SK-N-SH treated with all-trans-retinoic acid at 6 μM for 48 hours (cell line): Measurements from ENCODE around the gene ZNF692.

Experiments used
- ATAC-seq: fragments of 200-7000 bp; cut with Tn5 transposase; 3 replicates; pipeline ENCODE4 v1.9.1; 2020; ENCODE audit warnings: mild to moderate bottlenecking, moderate library complexity
- ARNTL ChIP-seq: fragments of 450-650 bp; formaldehyde crosslinking; IDR thresholded peaks from 2 replicates; pipeline ENCODE4 v1.5.0; 2020; ENCODE audit warnings: low read depth, mild to moderate bottlenecking, moderate library complexity, borderline replicate concordance
- BACH2 ChIP-seq: fragments of 250-450 bp; sonication (Bioruptor Pico); IDR thresholded peaks from 2 replicates; pipeline ENCODE4 v1.9.0; 2021; ENCODE audit warnings: mild to moderate bottlenecking, borderline replicate concordance
- CSDC2 ChIP-seq: fragments of 250-450 bp; sonication (Bioruptor Pico); IDR thresholded peaks from 2 replicates; pipeline ENCODE4 v1.5.0; 2020; ENCODE audit warnings: mild to moderate bottlenecking, moderate library complexity
- CSRNP3 ChIP-seq: fragments of 250-450 bp; sonication (Bioruptor Pico); IDR thresholded peaks from 2 replicates; pipeline ENCODE4 v1.5.1; 2021; ENCODE audit warnings: mild to moderate bottlenecking, moderate library complexity
- ESRRG ChIP-seq: fragments of 250-450 bp; sonication (Bioruptor Pico); IDR thresholded peaks from 2 replicates; pipeline ENCODE4 v1.6.1; 2021; ENCODE audit warnings: mild to moderate bottlenecking
- GLIS3 ChIP-seq: fragments of 250-450 bp; sonication (Bioruptor Pico); IDR thresholded peaks from 2 replicates; pipeline ENCODE4 v1.5.0; 2020; ENCODE audit warnings: mild to moderate bottlenecking, moderate library complexity
- ISL1 ChIP-seq: fragments of 250-450 bp; sonication (Bioruptor Pico); IDR thresholded peaks from 2 replicates; pipeline ENCODE4 v2.1.2; 2022; ENCODE audit warnings: mild to moderate bottlenecking, moderate library complexity
- OSR1 ChIP-seq: fragments of 250-450 bp; sonication (Bioruptor Pico); IDR thresholded peaks from 2 replicates; pipeline ENCODE4 v1.8.0; 2022; ENCODE audit warnings: moderate library complexity, mild to moderate bottlenecking, inconsistent platforms
- PPARA ChIP-seq: fragments of 250-450 bp; sonication (Bioruptor Pico); IDR thresholded peaks from 2 replicates; pipeline ENCODE4 v1.5.0; 2020; ENCODE audit warnings: mild to moderate bottlenecking, borderline replicate concordance
- RARB ChIP-seq: fragments of 250-450 bp; sonication (Bioruptor Pico); IDR thresholded peaks from 2 replicates; pipeline ENCODE4 v1.8.0; 2021; ENCODE audit warnings: mild to moderate bottlenecking, moderate library complexity
- SNAI2 ChIP-seq: fragments of 250-450 bp; sonication (Bioruptor Pico); IDR thresholded peaks from 2 replicates; pipeline ENCODE4 v1.5.0; 2020; ENCODE audit warnings: mild to moderate bottlenecking, moderate library complexity
- TCF4 ChIP-seq: fragments of 250-450 bp; sonication (Bioruptor Pico); IDR thresholded peaks from 2 replicates; pipeline ENCODE4 v1.8.0; 2021; ENCODE audit warnings: mild to moderate bottlenecking, moderate library complexity, borderline replicate concordance
- TOX ChIP-seq: fragments of 250-450 bp; sonication (Bioruptor Pico); IDR thresholded peaks from 2 replicates; pipeline ENCODE4 v1.8.0; 2021; ENCODE audit warnings: mild to moderate bottlenecking, moderate library complexity, borderline replicate concordance
- ZC3H10 ChIP-seq: fragments of 250-450 bp; sonication (Bioruptor Pico); IDR thresholded peaks from 2 replicates; pipeline ENCODE4 v1.5.1; 2021; ENCODE audit warnings: mild to moderate bottlenecking, moderate library complexity
- ZFP3 ChIP-seq: fragments of 250-450 bp; sonication (Bioruptor Pico); IDR thresholded peaks from 2 replicates; pipeline ENCODE4 v1.5.0; 2020; ENCODE audit warnings: mild to moderate bottlenecking, moderate library complexity
- ZFP30 ChIP-seq: fragments of 450-650 bp; formaldehyde crosslinking; IDR thresholded peaks from 2 replicates; pipeline ENCODE4 v1.5.0; 2022; ENCODE audit warnings: mild to moderate bottlenecking, moderate library complexity
- ZNF565 ChIP-seq: fragments of 450-650 bp; formaldehyde crosslinking; conservative IDR thresholded peaks from 2 replicates; pipeline ENCODE4 v1.5.0; 2020; ENCODE audit warnings: low read depth, mild to moderate bottlenecking, moderate library complexity
- ZNF70 ChIP-seq: fragments of 450-650 bp; formaldehyde crosslinking; IDR thresholded peaks from 2 replicates; pipeline ENCODE4 v1.5.0; 2020; ENCODE audit warnings: mild to moderate bottlenecking, moderate library complexity
- ZNF8 ChIP-seq: fragments of 450-650 bp; formaldehyde crosslinking; IDR thresholded peaks from 2 replicates; pipeline ENCODE4 v1.5.0; 2020; ENCODE audit warnings: mild to moderate bottlenecking, moderate library complexity
- TF ChIP-seq, protein P1 (sequence below): fragments of 250-450 bp; sonication (Bioruptor Pico); IDR thresholded peaks from 2 replicates; pipeline ENCODE4 v1.8.0; 2020; ENCODE audit warnings: mild to moderate bottlenecking, moderate library complexity, borderline replicate concordance
- TF ChIP-seq, protein P2 (sequence below): fragments of 250-450 bp; sonication (Bioruptor Pico); IDR thresholded peaks from 2 replicates; pipeline ENCODE4 v1.5.0; 2020; ENCODE audit warnings: mild to moderate bottlenecking, moderate library complexity
- TF ChIP-seq, protein P3 (sequence below): fragments of 250-450 bp; sonication (Bioruptor Pico); IDR thresholded peaks from 2 replicates; pipeline ENCODE4 v1.8.0; 2021; ENCODE audit warnings: low read depth, mild to moderate bottlenecking, moderate library complexity, borderline replicate concordance
- TF ChIP-seq, protein P4 (sequence below): fragments of 250-450 bp; sonication (Bioruptor Pico); IDR thresholded peaks from 2 replicates; pipeline ENCODE4 v1.5.1; 2020; ENCODE audit warnings: low read depth, mild to moderate bottlenecking, moderate library complexity

Gene ZNF692

GRCh38 chr1:248813546-248813945, 45.3 kb downstream of the ZNF692 start:
- TF ChIP-seq ISL1 (CRISPR knock-in tag), result no peak
- no peak for TF ChIP-seq OSR1 (CRISPR knock-in tag)
- no peak for TF ChIP-seq ESRRG (CRISPR knock-in tag)
- no peak for TF ChIP-seq GLIS3 (CRISPR knock-in tag)
- no peak for TF ChIP-seq ZNF70
- TF ChIP-seq ZNF565 (CRISPR knock-in tag), result no peak
- no peak for TF ChIP-seq TCF4 (CRISPR knock-in tag)
- no peak for TF ChIP-seq PPARA (CRISPR knock-in tag)
- TF ChIP-seq, protein P1, sequence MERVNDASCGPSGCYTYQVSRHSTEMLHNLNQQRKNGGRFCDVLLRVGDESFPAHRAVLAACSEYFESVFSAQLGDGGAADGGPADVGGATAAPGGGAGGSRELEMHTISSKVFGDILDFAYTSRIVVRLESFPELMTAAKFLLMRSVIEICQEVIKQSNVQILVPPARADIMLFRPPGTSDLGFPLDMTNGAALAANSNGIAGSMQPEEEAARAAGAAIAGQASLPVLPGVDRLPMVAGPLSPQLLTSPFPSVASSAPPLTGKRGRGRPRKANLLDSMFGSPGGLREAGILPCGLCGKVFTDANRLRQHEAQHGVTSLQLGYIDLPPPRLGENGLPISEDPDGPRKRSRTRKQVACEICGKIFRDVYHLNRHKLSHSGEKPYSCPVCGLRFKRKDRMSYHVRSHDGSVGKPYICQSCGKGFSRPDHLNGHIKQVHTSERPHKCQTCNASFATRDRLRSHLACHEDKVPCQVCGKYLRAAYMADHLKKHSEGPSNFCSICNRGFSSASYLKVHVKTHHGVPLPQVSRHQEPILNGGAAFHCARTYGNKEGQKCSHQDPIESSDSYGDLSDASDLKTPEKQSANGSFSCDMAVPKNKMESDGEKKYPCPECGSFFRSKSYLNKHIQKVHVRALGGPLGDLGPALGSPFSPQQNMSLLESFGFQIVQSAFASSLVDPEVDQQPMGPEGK, result no peak
- no peak for TF ChIP-seq RARB (CRISPR knock-in tag)
- TF ChIP-seq ZNF8 (CRISPR knock-in tag), result no peak
- TF ChIP-seq, protein P2, sequence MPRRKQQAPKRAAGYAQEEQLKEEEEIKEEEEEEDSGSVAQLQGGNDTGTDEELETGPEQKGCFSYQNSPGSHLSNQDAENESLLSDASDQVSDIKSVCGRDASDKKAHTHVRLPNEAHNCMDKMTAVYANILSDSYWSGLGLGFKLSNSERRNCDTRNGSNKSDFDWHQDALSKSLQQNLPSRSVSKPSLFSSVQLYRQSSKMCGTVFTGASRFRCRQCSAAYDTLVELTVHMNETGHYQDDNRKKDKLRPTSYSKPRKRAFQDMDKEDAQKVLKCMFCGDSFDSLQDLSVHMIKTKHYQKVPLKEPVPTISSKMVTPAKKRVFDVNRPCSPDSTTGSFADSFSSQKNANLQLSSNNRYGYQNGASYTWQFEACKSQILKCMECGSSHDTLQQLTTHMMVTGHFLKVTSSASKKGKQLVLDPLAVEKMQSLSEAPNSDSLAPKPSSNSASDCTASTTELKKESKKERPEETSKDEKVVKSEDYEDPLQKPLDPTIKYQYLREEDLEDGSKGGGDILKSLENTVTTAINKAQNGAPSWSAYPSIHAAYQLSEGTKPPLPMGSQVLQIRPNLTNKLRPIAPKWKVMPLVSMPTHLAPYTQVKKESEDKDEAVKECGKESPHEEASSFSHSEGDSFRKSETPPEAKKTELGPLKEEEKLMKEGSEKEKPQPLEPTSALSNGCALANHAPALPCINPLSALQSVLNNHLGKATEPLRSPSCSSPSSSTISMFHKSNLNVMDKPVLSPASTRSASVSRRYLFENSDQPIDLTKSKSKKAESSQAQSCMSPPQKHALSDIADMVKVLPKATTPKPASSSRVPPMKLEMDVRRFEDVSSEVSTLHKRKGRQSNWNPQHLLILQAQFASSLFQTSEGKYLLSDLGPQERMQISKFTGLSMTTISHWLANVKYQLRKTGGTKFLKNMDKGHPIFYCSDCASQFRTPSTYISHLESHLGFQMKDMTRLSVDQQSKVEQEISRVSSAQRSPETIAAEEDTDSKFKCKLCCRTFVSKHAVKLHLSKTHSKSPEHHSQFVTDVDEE, result no peak
- TF ChIP-seq ZC3H10 (CRISPR knock-in tag), result no peak
- no peak for TF ChIP-seq ZFP3
- TF ChIP-seq CSDC2 (CRISPR knock-in tag), result no peak
- no peak for TF ChIP-seq SNAI2 (CRISPR knock-in tag)
- no peak for TF ChIP-seq ZFP30
- no peak for TF ChIP-seq CSRNP3 (CRISPR knock-in tag)
- TF ChIP-seq BACH2 (CRISPR knock-in tag), result no peak
- no peak for TF ChIP-seq ARNTL (CRISPR knock-in tag)
- TF ChIP-seq, all 23 proteins: peak for 0
- no peak for ATAC-seq

- no peak for ATAC-seq
- no peak for TF ChIP-seq RARB (CRISPR knock-in tag)
- TF ChIP-seq TOX (CRISPR knock-in tag), result no peak
- TF ChIP-seq, protein P3, sequence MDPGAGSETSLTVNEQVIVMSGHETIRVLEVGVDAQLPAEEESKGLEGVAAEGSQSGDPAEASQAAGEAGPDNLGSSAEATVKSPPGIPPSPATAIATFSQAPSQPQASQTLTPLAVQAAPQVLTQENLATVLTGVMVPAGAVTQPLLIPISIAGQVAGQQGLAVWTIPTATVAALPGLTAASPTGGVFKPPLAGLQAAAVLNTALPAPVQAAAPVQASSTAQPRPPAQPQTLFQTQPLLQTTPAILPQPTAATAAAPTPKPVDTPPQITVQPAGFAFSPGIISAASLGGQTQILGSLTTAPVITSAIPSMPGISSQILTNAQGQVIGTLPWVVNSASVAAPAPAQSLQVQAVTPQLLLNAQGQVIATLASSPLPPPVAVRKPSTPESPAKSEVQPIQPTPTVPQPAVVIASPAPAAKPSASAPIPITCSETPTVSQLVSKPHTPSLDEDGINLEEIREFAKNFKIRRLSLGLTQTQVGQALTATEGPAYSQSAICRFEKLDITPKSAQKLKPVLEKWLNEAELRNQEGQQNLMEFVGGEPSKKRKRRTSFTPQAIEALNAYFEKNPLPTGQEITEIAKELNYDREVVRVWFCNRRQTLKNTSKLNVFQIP (CRISPR knock-in tag), result no peak
- TF ChIP-seq PPARA (CRISPR knock-in tag), result no peak
- TF ChIP-seq OSR1 (CRISPR knock-in tag), result no peak
- TF ChIP-seq, protein P2, result no peak
- TF ChIP-seq, protein P4, sequence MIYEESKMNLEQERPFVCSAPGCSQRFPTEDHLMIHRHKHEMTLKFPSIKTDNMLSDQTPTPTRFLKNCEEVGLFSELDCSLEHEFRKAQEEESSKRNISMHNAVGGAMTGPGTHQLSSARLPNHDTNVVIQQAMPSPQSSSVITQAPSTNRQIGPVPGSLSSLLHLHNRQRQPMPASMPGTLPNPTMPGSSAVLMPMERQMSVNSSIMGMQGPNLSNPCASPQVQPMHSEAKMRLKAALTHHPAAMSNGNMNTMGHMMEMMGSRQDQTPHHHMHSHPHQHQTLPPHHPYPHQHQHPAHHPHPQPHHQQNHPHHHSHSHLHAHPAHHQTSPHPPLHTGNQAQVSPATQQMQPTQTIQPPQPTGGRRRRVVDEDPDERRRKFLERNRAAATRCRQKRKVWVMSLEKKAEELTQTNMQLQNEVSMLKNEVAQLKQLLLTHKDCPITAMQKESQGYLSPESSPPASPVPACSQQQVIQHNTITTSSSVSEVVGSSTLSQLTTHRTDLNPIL, result no peak
- no peak for TF ChIP-seq SNAI2 (CRISPR knock-in tag)
- no peak for TF ChIP-seq ZNF8 (CRISPR knock-in tag)
- TF ChIP-seq BACH2 (CRISPR knock-in tag), result no peak
- TF ChIP-seq, protein P1, result no peak
- no peak for TF ChIP-seq ESRRG (CRISPR knock-in tag)
- no peak for TF ChIP-seq ZFP3
- no peak for TF ChIP-seq ZFP30
- TF ChIP-seq ARNTL (CRISPR knock-in tag), result no peak
- TF ChIP-seq GLIS3 (CRISPR knock-in tag), result no peak
- no peak for TF ChIP-seq TCF4 (CRISPR knock-in tag)
- TF ChIP-seq ISL1 (CRISPR knock-in tag), result no peak
- TF ChIP-seq ZNF565 (CRISPR knock-in tag), result no peak
These were observed 46.0 kb downstream of the ZNF692 start for GRCh38 chr1:248812736-248813425.
